HCT116 (cell line): ENCODE results near the gene FMN1. TPM values are rescaled to one million over a fixed set of nuclear protein-coding genes. Genes with fewer than 3 reads are reported as not detected.

Source experiments
- ATAC-seq: fragments of 200-7000 bp; cut with Tn5 transposase; 2 replicates; pipeline ENCODE4 v1.9.1; 2020; ENCODE audit warnings: mild to moderate bottlenecking, moderate library complexity
- BruUV-seq: library from RNA; stranded (reverse); fragments of 400-500 nt; replicated peaks from 2 replicates; lab custom pipeline; 2021; lab: Mats Ljungman, UMichigan
- CTCF ChIA-PET: fragments of 300-600 bp; sonication (Branson Sonifier 250); formaldehyde crosslinking; loops from one replicate; lab custom pipeline; 2021; ENCODE audit warnings: antibody characterized with exemption; lab: Charles Lee
- POLR2A ChIA-PET: fragments of 300-600, 350-600 bp; sonication (Branson Sonifier 250); formaldehyde crosslinking; loops from one replicate; lab custom pipeline; 2021; ENCODE audit warnings: antibody characterized with exemption; lab: Charles Lee
- RAD21 ChIA-PET, 2 experiments: fragments of 300-600 bp; sonication (Branson Sonifier 250); formaldehyde crosslinking; loops; one replicate each; lab custom pipeline; 2023; ENCODE audit warnings: low total read pairs in 2 of 2; ENCODE audit not compliant: uncharacterized antibody in 2 of 2, unreplicated experiment in 2 of 2, low non-redundant PET in 1 of 2; lab: Charles Lee
- DNase-seq: peaks from one replicate; pipeline ENCODE4 v3.0.0-alpha.2; 2010; ENCODE audit warnings: low read depth, low spot score
- H2AFZ ChIP-seq: fragments of 200-600 bp; shearing (Covaris generic), sonication (generic); 2 replicates; pipeline ENCODE4 v1.6.1; 2017; ENCODE audit warnings: low read depth, mixed run types, mixed read lengths, antibody characterized with exemption, low read length; ENCODE audit not compliant: poor library complexity, severe bottlenecking
- H3K27ac ChIP-seq: 2 replicates; pipeline ENCODE4 v1.5.1; 2012; ENCODE audit warnings: low read depth, low read length
- H3K27me3 ChIP-seq: fragments of 200-600 bp; sonication (generic); 2 replicates; pipeline ENCODE4 v1.6.1; 2016; ENCODE audit warnings: mixed run types, low read length, mixed read lengths; ENCODE audit not compliant: insufficient read depth
- H3K36me3 ChIP-seq, 2 experiments: fragments of 200-500 bp in 1 of 2; fragments of 200-600 bp in 1 of 2; sonication (Bioruptor generic) in 1 of 2; sonication (generic) in 1 of 2; 2 replicates each; pipeline versions ENCODE4 v1.5.1 to v1.6.1; 2014 to 2016; ENCODE audit warnings: low read length in 2 of 2, inconsistent platforms in 1 of 2, mixed read lengths in 1 of 2, mixed run types in 1 of 2; ENCODE audit not compliant: insufficient read depth in 2 of 2, control insufficient read depth in 1 of 2
- H3K4me1 ChIP-seq, 2 experiments: fragments of 200-600 bp in 1 of 2; sonication (generic) in 1 of 2; 2 replicates each; pipeline versions ENCODE4 v1.5.1 to v1.6.1; 2012 to 2017; ENCODE audit warnings: low read length in 2 of 2, inconsistent platforms in 1 of 2, mild to moderate bottlenecking in 1 of 2, mixed read lengths in 1 of 2, mixed run types in 1 of 2, moderate library complexity in 1 of 2; ENCODE audit not compliant: insufficient read depth in 2 of 2, control insufficient read depth in 1 of 2
- H3K4me2 ChIP-seq: fragments of 200-600 bp; sonication (generic); 2 replicates; pipeline ENCODE4 v1.6.1; 2017; ENCODE audit warnings: mixed run types, low read length, mixed read lengths
- H3K4me3 ChIP-seq, 2 experiments: fragments of 200-600 bp in 1 of 2; sonication (generic) in 1 of 2; replicated peaks in 1 of 2; 2 replicates each; pipeline ENCODE4 v1.5.1; 2011 to 2016; ENCODE audit warnings: low read length in 2 of 2, control low read depth in 1 of 2, low read depth in 1 of 2, mild to moderate bottlenecking in 1 of 2, mixed read lengths in 1 of 2, mixed run types in 1 of 2
- H3K79me2 ChIP-seq: fragments of 200-600 bp; sonication (generic); 2 replicates; pipeline ENCODE4 v1.6.1; 2017; ENCODE audit warnings: mild to moderate bottlenecking, mixed run types, low read length, moderate library complexity, mixed read lengths; ENCODE audit not compliant: insufficient read depth
- H3K9ac ChIP-seq: fragments of 200-600 bp; sonication (generic); 2 replicates; pipeline ENCODE4 v1.6.1; 2016; ENCODE audit warnings: low read length, mixed read lengths
- H3K9me2 ChIP-seq: fragments of 200-600 bp; sonication (generic), shearing (Covaris generic); 2 replicates; pipeline ENCODE4 v1.6.1; 2017; ENCODE audit warnings: mixed run types, mild to moderate bottlenecking, moderate library complexity; ENCODE audit not compliant: insufficient read depth
- H3K9me3 ChIP-seq, 2 experiments: fragments of 200-500 bp in 1 of 2; fragments of 200-600 bp in 1 of 2; sonication (Bioruptor generic) in 1 of 2; sonication (generic) in 1 of 2; 2 replicates each; pipeline ENCODE4 v1.6.1; 2014 to 2017; ENCODE audit warnings: low read length in 2 of 2, mixed read lengths in 2 of 2, inconsistent platforms in 1 of 2, low read depth in 1 of 2, mild to moderate bottlenecking in 1 of 2, mixed run types in 1 of 2, moderate library complexity in 1 of 2; ENCODE audit not compliant: control insufficient read depth in 1 of 2, insufficient read depth in 1 of 2
- H4K20me1 ChIP-seq: fragments of 200-600 bp; sonication (generic), shearing (Covaris generic); 2 replicates; pipeline ENCODE4 v1.6.1; 2017; ENCODE audit warnings: mixed run types, mild to moderate bottlenecking, moderate library complexity; ENCODE audit not compliant: insufficient read depth
- CBX3 ChIP-seq: IDR thresholded peaks from 2 replicates; pipeline ENCODE4 v1.6.1; 2012; ENCODE audit warnings: low read depth
- JUND ChIP-seq: IDR thresholded peaks from 2 replicates; pipeline ENCODE4 v1.6.1; 2012
- POLR2A ChIP-seq: IDR thresholded peaks from 2 replicates; pipeline ENCODE4 v1.7.0; 2011; ENCODE audit warnings: borderline replicate concordance; ENCODE audit not compliant: insufficient read depth, insufficient read length; ENCODE audit errors: extremely low read depth
- REST ChIP-seq: IDR thresholded peaks from 2 replicates; pipeline ENCODE4 v1.6.1; 2012; ENCODE audit warnings: low read depth
- SP1 ChIP-seq: IDR thresholded peaks from 2 replicates; pipeline ENCODE4 v1.6.1; 2012; ENCODE audit warnings: low read depth
- SRF ChIP-seq: IDR thresholded peaks from 2 replicates; pipeline ENCODE4 v1.6.1; 2012; ENCODE audit warnings: low read depth
- TCF7L2 ChIP-seq: IDR thresholded peaks from 2 replicates; pipeline ENCODE4 v1.7.0; 2011; ENCODE audit warnings: borderline replicate concordance, inconsistent platforms; ENCODE audit not compliant: insufficient read depth, insufficient read length; ENCODE audit errors: extremely low read depth
- YY1 ChIP-seq: IDR thresholded peaks from 2 replicates; pipeline ENCODE4 v1.6.1; 2011; ENCODE audit warnings: low read length, low read depth, moderate library complexity, mild to moderate bottlenecking; ENCODE audit not compliant: insufficient replicate concordance; ENCODE audit errors: extremely low read depth
- ZNF274 ChIP-seq: fragments of 200-500 bp; sonication (Bioruptor generic); IDR thresholded peaks from 2 replicates; pipeline ENCODE4 v1.6.1; 2014; ENCODE audit warnings: mild to moderate bottlenecking, low read depth, low read length, inconsistent platforms
- intact Hi-C: fragments of 100-400 bp; cut with micrococcal nuclease; formaldehyde crosslinking; loops from 2 replicates; pipeline ENCODE4 v1.10.0; 2022
- total RNA-seq: library from RNA; stranded (reverse); gene quantifications from one replicate; pipeline ENCODE4 v1.2.1, GENCODE V29; 2021; ENCODE audit not compliant: unreplicated experiment

The FMN1 gene
- total RNA-seq, 1 experiment from 2014 or later, result 0.39 TPM

GRCh38 chr15:33154351-33155166, 40.0 kb downstream of the FMN1 start:
- intact Hi-C loops, result no loop called here
- DNase-seq, result no peak
- POLR2A ChIA-PET, result no interaction called here

More at GRCh38 chr15:33154351-33155166, 40.0 kb downstream of the FMN1 start:
- Histone ChIP-seq H2AFZ (no peak overlapping the region), H3K27ac (no peak overlapping the region), H3K4me2 (no peak overlapping the region), H3K27me3 (no peaks in the 10 kb centered on the region), H3K4me3 (no peak overlapping the region), H3K9me3 (no peaks in the 10 kb centered on the region), H3K4me1 (no peaks in the 10 kb centered on the region), H3K36me3 (no peaks in the 10 kb centered on the region), H3K9ac (no peak overlapping the region), H4K20me1 (no peaks in the 10 kb centered on the region), H3K79me2 (no peaks in the 10 kb centered on the region), H3K9me2 (no peaks in the 10 kb centered on the region)
- no peak for TF ChIP-seq YY1
- no peak for TF ChIP-seq SP1
- no peak for TF ChIP-seq CBX3
- no peak for TF ChIP-seq POLR2A
- TF ChIP-seq REST, result no peak
- no peak for TF ChIP-seq SRF
- no peak for TF ChIP-seq JUND
- no peak for TF ChIP-seq ZNF274
- no peak for TF ChIP-seq TCF7L2
- ChIA-PET RAD21 (no interaction called here), CTCF (no interaction called here)
- no TSS peak for BruUV-seq
- no peak for ATAC-seq
